HG03159 (cell line): ENCODE results near the gene KRTAP17-1.

Source experiments
- ATAC-seq: cut with Tn5 transposase; IDR thresholded peaks from one replicate; pipeline ENCODE4 v1.9.1; 2021; ENCODE audit warnings: mild to moderate bottlenecking, moderate library complexity; ENCODE audit not compliant: unreplicated experiment

The KRTAP17-1 gene

DNA sequence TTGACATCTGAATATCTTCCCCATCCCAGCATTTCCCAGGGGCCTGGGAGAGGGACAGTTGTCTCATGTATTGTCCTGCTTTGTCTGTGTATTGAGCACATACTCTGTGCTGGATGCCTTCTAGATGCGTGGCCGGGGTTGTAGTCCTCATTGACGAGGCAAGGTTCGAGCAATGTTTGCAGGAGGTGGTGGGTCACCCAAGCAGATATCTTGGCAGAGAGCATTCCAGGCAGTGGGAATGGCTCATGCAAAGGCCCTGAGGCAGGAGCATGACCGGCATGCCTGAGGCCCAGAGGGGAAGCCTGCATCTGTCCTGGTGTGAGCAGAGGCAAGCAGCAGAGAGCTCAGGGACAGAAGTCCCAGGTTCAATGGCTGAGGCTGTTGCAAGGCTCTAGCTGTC, 17.6 kb upstream of the KRTAP17-1 start:
- ATAC-seq: no peak

DNA sequence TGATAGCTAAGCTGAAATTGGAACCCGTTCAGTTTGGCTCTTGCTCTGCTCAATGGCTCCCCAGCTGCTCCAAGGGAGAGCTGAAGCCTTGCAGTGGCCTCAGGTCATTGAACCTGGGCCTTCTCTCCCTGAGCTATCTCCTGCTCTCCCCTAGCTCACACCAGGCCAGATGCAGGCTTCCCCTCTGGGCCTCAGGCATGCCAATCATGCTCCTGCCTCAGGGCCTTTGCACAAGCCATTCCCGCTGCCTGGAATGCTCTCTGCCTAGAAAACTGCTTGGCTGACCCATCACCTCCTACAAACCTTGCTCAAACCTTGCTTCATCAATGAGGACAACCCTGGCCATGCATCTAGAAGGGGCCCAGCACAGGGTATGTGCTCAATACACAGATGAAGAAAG, 16.7 kb upstream of the KRTAP17-1 start:
- ATAC-seq: no peak

DNA sequence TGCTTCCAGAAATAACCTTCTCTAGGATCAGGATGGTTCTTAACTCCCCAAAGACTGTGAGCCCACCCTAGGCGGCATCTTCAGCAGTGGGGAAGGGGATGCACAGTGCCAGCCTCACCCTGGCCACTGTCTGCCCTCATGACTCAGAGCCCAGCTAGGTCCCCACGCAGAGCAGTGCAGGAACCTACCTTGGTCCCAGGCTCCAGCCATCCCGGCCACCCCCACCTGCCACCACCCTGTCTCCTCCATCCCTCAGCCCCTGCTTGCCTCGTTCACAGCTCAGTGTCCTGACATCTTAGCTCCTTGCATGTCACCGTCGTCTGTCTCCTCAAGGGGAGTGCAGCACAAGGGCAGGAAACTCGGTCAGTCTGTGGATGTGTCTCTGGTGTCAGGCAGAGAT, 16.1 kb upstream of the KRTAP17-1 start:
- ATAC-seq: no peak

DNA sequence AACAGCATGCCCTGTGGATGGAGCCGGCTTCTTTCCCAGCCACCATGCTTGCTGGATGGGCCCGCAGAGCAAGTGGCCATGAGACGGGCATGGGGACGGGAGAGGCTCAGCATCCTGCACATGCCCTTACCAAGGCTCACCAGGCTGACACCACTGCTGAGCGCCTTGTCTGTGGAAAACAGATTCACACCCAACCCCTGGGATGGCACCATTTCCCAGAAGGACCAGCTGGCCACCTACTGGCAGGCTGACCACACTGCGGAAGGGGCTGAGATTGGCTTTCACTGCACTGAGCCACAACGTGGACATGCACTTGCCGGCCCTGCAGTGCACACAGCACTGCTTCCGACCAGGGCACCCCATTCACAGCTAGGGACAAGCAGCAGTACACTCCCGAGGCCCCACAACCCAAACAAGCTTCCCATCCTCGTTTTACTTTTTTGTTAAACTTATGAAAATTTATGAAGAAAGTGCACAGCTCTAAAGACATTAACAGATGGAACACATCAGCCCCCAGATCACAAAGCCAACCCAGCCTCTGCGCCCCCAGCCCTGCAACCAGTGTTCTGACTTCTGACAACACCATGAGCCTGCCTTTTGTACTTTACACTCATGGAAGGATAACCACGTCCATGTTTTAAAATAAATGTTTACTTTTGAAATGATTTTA, 13.9 kb upstream of the KRTAP17-1 start:
- ATAC-seq: no peak

DNA sequence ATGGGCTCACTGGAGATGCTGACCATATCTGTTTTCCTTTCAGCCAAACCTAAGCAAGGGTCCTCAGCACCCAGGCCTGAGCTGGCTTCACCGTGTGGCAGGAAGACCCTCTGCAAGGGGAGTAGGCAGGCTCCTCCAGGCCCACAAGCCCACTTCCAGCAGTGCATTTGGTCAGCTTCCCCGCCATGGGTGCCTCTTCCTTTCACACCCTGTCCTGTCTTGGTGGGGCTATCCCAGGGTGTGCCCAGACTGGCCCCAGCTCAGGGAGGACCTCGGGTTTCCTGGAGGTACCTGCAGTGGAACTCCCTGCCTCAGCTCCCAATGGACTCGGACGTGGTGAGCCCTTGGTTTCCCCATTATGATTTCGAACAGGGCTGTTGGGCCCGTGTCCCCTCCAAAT, 12.7 kb upstream of the KRTAP17-1 start:
- ATAC-seq: no peak

DNA sequence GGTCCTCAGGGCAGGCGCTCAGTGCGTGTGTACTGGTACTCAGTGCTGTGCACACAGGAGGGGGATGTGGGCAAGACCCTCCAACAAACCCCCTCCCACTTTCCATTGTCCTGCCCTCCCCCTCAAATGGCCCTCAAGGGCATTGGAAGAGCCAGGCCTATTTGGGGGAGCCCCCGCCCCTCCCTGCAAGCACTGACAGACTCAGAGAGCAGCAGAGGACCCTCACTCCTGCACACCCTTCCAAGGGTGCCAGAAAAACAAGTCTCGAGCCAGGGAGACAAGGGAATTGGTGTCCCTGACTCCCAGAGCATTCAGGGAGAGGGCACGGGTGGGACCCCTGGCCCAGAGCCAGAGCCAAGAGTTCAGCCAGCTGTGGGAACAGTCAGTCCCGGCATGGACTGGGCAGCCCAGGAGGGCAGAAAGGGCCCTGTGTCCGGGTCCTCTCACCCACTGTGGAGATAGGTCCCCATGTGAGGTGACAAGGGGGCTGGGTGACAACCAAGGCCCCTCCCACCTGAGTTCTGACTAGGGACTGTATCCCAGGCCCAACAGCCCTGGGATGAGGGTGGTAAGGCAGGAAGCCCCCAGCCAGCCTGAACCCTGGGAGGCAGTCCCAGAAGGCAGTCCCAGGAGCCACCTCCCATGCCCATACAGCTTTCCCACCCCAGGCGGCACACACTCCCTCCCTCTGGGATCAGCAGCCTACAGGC, 12.1 kb upstream of the KRTAP17-1 start:
- ATAC-seq: no peak

DNA sequence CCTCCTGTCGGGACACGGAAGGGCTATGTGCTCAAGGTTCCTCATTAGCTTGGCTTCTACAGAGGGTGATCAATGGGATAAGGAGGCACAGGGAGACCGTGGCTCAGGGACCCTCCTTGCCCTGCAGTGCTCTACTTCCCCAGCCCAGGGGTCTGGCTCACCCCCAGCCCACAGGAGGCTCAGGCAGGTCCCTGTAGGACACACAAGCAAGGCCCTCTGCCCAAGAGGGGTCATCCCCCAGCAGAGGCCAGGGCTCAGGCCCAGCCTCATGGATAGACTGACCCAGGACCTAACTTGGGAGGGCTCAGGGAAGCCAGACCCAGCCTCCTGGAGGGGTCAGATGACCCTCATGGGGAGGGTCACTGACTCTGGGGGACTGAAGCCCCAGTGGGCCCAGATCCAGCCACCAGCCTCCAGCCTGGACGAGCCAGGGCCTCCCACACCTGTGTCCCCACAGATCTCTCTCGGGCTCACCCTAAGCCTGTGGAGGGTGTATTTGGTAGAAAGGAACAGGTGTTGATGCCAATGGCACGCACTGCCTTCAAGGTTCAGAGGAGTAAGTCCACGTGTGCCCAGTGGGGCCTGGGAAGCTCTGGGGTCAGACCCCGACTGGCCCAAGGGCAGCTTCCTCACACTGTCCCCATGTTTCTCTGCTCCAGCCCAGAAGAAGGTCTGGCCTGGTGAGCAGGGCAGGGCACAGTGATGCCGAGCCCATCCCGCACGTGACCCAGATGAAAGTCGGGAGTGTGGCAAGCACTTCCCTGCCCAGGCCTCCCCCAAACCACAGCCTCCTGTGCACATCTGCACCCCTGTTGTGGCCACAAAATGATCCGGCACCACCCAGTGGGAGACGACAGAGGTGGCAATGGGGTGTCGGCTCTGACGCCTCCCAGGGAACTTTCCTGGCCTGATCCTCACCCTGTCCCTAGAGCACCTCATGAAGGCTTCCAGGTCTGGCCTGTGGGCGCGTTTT, 10.9 kb upstream of the KRTAP17-1 start:
- ATAC-seq: no peak

DNA sequence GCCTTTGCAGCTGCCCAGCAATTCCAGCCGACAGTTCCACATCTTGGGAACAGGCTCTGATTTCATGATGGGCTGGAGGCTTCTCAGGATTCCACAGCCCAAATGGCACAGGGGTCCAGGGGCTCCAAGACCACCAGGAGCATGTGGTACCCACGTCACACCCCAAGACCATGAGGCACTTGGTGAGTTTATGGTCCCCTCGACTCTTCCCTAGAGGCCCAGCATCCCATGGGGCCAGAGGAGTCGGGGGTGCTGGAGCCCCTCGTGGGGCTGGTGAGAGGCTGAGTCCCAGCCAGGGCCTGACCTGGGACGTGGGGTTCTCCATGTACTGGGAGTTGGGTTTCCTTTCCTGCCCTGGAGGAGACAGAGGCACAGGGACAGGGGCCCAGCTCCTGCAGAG, 10.1 kb upstream of the KRTAP17-1 start:
- ATAC-seq: no peak

DNA sequence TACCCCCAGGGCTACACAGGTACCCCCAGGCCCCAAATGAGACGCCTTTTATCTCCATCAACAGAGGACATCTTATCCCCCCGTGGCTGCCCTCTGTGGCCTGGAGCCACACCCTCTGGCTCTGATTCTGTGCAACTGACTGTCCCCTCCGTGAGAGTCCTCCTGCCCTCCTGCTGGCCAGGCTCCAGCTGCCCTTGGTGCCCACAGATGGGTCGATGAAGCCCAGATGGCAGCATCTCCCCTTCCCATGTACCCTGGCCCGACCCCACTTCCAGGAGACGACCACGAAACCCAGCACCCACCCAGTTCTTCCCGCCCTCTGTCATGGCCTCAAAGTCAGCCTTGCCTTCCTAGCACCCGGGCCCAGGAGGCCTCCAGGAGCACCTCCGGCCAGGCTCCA, 9.6 kb upstream of the KRTAP17-1 start:
- no peak for ATAC-seq

DNA sequence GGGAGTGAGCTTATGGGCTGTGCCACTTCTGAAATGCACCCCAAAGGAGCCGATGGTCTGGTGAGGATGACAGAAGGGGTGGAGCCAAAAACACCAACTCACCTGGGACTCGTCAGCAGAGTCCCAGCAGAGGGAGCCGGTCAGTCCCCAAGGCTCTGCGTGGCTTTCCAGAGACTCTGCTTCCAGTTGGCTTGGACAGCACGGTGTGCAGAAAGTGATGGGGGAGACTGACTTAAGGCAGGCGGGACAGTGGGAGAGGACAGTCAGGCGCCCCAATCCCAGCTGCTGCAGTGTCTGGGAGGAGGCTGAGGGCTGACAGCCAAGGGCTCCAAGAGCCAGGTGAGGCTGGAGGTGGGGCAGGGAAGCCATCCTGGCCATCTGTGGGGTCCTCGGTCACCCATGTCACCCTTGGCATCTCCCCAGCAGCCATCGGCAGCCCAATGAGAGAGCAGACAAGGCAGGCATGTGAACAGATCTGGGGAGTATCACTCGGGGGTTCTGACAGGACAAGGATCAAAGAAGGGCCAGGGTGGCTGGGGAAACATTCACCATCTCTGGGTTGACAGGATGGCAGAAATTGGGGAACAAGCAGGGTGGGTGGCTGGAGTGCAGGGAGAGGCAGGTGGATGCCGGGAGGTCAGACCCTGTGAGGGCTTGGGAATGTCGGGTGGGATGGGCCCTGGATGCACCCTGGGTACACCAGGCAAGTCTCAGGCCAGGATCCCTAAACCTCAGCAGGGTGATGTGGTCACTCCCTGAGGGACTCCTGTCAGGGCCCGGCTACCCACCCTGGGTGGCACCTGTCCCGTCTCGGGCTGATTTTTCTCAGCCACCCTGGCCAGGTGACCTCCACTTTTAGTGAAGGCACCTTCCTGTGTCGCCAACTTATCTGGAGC, 8.9 kb upstream of the KRTAP17-1 start:
- no peak for ATAC-seq

DNA sequence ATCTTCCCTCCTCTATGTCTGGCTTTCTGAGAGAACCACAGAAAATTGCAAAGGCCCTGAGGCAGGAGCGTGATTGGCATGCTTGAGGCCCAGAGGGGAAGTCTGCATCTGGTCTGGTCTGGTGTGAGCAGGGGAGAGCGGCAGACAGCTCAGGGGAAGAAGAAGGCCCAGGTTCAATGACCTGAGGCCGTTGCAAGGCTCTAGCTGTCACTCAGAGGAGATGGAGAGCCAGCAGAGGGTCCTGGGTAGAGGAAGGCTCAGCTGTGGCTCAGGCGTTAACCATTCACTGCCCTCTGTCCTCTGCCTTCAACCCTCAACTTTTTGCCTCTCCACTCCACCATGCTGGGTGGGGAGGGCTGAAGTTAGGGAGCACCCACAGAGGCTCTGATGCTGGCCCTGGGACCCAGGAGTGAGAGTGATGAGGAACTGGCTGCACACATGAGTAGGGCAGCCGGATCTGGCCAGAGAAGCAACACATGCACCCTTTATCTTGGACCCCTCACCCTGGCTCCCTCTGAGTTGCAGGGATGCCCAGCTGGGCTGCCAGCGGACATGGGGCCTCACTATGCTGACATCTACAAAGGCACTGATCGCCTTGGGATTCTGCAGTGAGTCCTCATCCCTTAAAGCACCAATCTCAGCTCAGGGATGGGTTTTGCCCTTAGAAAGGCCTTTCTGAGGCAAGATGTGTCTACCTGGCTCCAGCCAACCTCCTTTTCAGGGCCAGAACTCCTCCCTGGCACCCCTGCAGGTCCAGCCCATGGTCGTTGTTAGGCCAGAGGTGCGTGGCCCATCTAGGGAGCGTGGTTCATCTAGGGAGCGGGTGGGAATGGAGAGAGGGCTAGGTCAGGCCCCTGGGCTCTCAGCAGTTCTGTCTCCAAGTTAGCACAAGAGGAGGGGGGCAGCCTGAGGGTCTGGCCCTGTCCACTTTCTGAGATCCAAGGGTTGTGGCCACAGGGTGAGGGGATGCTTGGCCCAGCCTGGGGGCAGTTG, 7.7 kb upstream of the KRTAP17-1 start:
- ATAC-seq: no peak

DNA sequence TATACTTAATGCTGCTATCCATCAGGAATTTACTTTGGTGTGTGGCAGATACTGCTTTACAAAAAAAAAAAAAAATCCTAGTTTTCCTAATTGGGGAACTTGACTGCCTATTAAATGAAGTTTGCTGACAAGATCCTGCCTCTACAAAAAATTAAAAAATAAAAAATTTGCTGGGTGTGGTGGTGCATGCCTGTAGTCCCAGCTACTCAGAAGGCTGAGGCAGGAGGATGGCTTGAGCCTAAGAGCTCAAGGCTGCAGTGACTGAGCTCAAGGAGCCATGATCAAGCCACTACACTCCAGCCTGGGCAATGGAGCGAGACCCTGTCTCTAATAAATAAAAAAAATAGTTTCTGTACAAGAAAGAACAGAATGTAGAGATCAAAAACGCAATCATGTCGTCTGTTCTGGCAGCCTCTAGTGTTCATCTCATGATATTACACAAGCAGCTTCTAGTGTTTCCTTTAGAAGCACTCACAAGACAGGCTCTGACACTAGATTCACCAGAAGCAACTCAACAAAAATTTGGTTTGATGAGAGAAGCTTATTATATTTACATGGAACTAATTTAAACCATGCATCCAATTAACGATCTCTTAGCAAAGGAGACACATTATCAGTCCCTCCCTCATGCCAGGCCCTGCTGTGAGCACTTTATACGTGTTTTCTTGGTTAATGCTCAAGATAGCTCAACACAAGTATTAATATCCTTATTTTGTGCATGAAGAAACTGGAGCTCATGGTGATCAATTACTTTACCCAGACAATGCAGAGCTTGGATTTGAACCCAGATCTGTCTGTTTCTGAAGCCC, 6.8 kb upstream of the KRTAP17-1 start:
- ATAC-seq: no peak

DNA sequence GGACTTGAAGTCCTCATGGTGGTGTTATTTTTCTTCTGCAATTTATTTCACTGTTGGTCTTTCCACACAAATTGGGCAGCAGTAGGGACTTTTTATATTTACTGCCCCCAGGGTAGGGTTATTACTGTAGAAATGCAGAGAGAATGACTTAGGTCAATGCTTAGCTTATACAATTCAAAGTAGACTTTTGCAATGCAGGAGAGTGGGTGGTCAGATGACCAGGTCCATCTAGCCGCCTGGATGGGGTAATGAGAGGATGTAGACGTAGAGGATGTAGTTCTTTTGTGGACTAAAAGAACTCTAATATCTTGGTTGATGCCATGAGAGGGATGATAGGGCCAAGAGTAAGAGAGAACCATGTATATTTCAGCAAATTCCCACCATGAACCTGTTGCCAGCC, 2.7 kb upstream of the KRTAP17-1 start:
- no peak for ATAC-seq

DNA sequence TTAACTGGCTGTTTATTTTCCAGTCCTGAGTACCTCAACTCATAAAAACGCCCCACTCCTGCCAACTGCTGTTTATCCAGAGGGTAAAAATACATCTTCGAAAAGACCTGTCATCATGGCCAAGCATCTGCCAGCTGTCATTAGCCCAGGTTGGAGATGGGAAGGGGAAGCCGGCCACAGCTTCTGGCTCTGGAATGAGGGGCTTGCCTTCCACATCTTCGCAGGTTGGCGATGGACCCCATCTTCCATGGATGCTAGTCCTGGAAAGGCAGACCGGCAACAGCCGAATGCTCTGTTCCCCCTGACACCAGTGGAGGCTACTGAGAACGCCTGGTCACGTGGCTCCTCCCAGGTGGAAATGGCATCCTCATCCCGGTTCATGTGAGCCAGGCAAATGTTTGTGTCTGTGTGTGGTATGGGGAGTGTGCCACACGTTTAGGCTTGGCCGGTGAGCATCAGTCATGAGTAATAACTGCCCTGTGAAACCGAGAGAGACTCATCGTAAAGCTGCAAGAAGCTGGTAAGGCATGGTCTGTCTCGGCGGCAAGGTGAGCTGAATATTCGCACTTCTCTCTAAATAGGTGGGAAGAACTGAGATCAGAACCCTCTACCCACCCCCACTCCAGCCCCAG, 420 bp upstream of the KRTAP17-1 start:
- no peak for ATAC-seq

DNA sequence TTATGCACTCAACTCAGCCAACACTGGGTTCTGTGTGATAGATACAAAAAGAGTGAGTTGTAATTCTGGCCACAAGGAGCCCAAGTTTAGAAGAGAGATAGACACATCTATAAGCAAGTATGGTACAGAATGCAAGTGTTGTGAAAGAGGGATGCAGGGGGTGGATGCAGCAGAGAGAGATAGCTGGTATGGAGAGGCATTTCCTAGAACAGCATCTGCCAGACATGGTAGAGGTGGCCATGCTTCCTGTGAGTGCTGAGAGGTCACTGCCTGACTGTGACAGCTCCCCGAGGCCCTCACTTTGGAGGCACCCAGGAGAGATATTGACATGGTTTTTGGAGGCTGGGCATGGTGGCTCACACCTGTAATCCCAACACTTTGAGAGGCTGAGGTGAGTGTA, 4.4 kb downstream of the KRTAP17-1 start:
- ATAC-seq: no peak

DNA sequence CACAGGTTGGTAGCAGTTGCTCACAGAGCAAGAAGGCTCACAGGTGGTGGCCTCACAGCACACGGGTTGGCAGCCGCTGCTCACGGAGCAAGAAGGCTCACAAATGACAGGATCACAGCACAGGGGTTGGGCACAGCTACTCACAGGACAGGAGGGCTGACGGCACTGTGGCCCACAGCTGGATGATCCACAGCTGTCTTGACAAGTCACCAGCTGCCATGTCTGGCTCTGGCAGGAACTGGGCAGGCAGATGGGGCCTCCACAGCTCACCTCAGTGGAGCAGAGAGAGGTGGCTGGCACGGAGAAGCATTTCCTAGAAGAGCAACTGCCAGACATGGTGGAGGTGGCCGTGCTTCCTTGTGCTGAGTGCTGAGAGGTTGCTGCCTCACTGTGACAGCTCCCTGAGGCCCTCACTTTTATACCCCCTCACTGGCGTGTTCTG, 6.6 kb downstream of the KRTAP17-1 start, which contains the start of gene KRTAP16-1:
TSS of gene KRTAP16-1 (minus strand) at position 392 of the 442 bp plus-strand sequence. CDS start at position 336, 56 bp downstream.
- no peak for ATAC-seq

DNA sequence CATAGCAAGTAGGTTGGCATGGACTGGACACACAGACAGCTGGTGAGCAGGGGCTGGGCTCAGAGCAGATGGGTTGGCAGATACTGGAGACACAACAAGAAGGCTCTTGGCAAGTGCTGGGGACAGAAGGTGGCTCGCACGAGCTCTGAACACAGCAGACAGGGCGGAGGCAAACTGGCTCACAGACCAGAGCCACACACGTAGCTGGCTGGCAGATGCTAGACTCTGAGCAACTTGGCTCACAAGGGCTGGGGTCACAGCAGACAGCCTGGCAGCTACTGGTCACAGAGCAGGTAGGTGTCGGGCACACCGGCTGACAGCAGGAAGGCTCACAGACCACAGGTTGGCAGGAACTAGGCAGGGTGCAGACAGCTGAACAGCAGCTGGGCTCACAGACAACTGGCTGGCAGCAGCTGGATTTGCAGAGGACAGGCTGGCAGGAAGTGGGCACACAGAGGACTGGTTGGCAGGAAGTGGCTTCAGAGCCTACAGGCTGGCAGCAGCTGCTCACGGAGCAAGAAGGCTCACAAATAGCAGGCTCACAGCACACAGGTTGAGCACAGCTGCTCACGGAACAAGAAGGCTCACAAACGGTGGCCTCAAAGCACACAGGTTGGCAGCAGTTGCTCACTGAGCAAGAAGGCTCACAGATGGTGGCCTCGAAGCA, 7.1 kb downstream of the KRTAP17-1 start:
- no peak for ATAC-seq
